ENCODE results near the gene PPID. TPM values are rescaled to one million over a fixed set of nuclear protein-coding genes. Genes with fewer than 3 reads are reported as not detected.
"Not testable (repeated sequence)": the region's sequence is repeated elsewhere in the genome, so short reads cannot be mapped to it uniquely, and the experiment has no call there.

PPID gene
- total RNA-seq, 1 donor from 2014 or later: 40.6 TPM

- Mint-ChIP-seq H3K27me3 (no peaks in the 10 kb centered on the region), H3K9me3 (no peaks in the 10 kb centered on the region), H3K27ac (no peak overlapping the region), H3K4me1 (ENCODE audit: unreplicated experiment) (no peaks in the 10 kb centered on the region), H3K36me3 (peaks cover 50% of the 10 kb centered on the region), H3K4me3 (no peak overlapping the region)
- no peak for TF ChIP-seq CTCF (conservative IDR thresholded peaks at IDR 0.05)
- DNase-seq (ENCODE audit: extremely low spot score, unreplicated experiment): no peak
Observed at GRCh38 chr4:158714937-158715336, 8.3 kb downstream of the PPID start.

- not testable (repeated sequence) for H3K27me3 Mint-ChIP-seq; H3K4me3 Mint-ChIP-seq; H3K27ac Mint-ChIP-seq; DNase-seq (ENCODE audit: extremely low spot score, unreplicated experiment); H3K4me1 Mint-ChIP-seq (ENCODE audit: unreplicated experiment); H3K9me3 Mint-ChIP-seq
- peaks cover 35% of the 10 kb centered on the region for H3K36me3 Mint-ChIP-seq
Observed at GRCh38 chr4:158712622-158713021, 10.6 kb downstream of the PPID start.

- Mint-ChIP-seq H3K4me3 (no peak overlapping the region), H3K27me3 (no peaks in the 10 kb centered on the region), H3K4me1 (ENCODE audit: unreplicated experiment) (no peaks in the 10 kb centered on the region), H3K36me3 (peaks cover 39% of the 10 kb centered on the region), H3K27ac (no peak overlapping the region), H3K9me3 (no peaks in the 10 kb centered on the region)
- peak; percentile 28 for TF ChIP-seq CTCF (conservative IDR thresholded peaks at IDR 0.05)
- DNase-seq (ENCODE audit: extremely low spot score, unreplicated experiment): no peak
Observed at GRCh38 chr4:158710814-158711213, 12.4 kb downstream of the PPID start.

GRCh38 chr4:158704274-158704673 is 18.9 kb downstream of the PPID start:
- DNase-seq (ENCODE audit: extremely low spot score, unreplicated experiment): no peak
- Mint-ChIP-seq H3K4me3 (no peak overlapping the region), H3K9me3 (no peaks in the 10 kb centered on the region), H3K27me3 (no peaks in the 10 kb centered on the region), H3K4me1 (ENCODE audit: unreplicated experiment) (no peaks in the 10 kb centered on the region), H3K27ac (no peak overlapping the region), H3K36me3 (peaks cover 16% of the 10 kb centered on the region)
- TF ChIP-seq CTCF (conservative IDR thresholded peaks at IDR 0.05): no peak

GRCh38 chr4:158688813-158689212 is 34.4 kb downstream of the PPID start:
- Mint-ChIP-seq H3K27ac (no peak overlapping the region), H3K9me3 (no peaks in the 10 kb centered on the region), H3K36me3 (peaks cover 16% of the 10 kb centered on the region), H3K4me3 (no peak overlapping the region), H3K27me3 (no peaks in the 10 kb centered on the region), H3K4me1 (ENCODE audit: unreplicated experiment) (no peaks in the 10 kb centered on the region)
- DNase-seq (ENCODE audit: extremely low spot score, unreplicated experiment): no peak
- TF ChIP-seq CTCF (conservative IDR thresholded peaks at IDR 0.05): no peak

- Mint-ChIP-seq H3K27ac (no peak overlapping the region), H3K4me3 (no peak overlapping the region), H3K4me1 (ENCODE audit: unreplicated experiment) (no peaks in the 10 kb centered on the region)
Observed at GRCh38 chr4:158682066-158682465, 41.1 kb downstream of the PPID start.

More at GRCh38 chr4:158682066-158682465, 41.1 kb downstream of the PPID start:
- Mint-ChIP-seq H3K36me3 (peaks cover 11% of the 10 kb centered on the region), H3K9me3 (no peaks in the 10 kb centered on the region), H3K27me3 (no peaks in the 10 kb centered on the region)
- TF ChIP-seq CTCF (conservative IDR thresholded peaks at IDR 0.05): no peak
- no peak for DNase-seq (ENCODE audit: extremely low spot score, unreplicated experiment)

Measured in type B pancreatic cell (in vitro differentiated cells).